ENCODE data around the gene DNAI1.

The DNAI1 gene

DNA sequence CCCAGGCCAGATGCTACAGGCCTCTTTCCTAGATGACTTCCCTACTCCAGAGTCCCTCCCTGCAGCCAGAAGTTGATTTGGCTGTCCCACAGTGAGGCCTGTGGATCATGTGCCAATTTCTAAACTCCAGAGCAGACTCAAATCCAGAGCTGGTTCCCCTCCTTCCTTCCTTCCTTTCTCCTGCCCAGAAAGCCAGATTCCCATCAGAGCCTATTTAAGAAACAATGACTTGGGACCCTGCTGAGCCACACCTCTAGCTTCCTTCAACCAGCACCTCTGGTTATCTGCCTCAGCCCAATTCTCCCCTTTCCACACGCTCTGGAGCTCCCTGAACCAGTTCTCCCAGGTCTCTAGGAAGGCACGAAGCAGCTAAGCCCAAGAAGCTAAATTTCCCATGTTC is 7.5 kb upstream of the DNAI1 start:
- H3K4me3 ChIP-seq (ENCODE audit: low read length) = no peak overlapping the region
- DNase-seq (ENCODE audit: low read depth) = no peak
- TF ChIP-seq, protein P1, sequence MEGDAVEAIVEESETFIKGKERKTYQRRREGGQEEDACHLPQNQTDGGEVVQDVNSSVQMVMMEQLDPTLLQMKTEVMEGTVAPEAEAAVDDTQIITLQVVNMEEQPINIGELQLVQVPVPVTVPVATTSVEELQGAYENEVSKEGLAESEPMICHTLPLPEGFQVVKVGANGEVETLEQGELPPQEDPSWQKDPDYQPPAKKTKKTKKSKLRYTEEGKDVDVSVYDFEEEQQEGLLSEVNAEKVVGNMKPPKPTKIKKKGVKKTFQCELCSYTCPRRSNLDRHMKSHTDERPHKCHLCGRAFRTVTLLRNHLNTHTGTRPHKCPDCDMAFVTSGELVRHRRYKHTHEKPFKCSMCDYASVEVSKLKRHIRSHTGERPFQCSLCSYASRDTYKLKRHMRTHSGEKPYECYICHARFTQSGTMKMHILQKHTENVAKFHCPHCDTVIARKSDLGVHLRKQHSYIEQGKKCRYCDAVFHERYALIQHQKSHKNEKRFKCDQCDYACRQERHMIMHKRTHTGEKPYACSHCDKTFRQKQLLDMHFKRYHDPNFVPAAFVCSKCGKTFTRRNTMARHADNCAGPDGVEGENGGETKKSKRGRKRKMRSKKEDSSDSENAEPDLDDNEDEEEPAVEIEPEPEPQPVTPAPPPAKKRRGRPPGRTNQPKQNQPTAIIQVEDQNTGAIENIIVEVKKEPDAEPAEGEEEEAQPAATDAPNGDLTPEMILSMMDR (IDR thresholded peaks at IDR 0.05; ENCODE audit: insufficient read depth, low read depth, low read length, missing control alignments) = no peak

GRCh38 chr9:34451545-34451944 is 7.1 kb upstream of the DNAI1 start:
- no peak for DNase-seq (ENCODE audit: low read depth)
- TF ChIP-seq, protein P1 (IDR thresholded peaks at IDR 0.05; ENCODE audit: insufficient read depth, low read depth, low read length, missing control alignments) = no peak
- no peak overlapping the region for H3K4me3 ChIP-seq (ENCODE audit: low read length)

- TF ChIP-seq, protein P1 (IDR thresholded peaks at IDR 0.05; ENCODE audit: insufficient read depth, low read depth, low read length, missing control alignments) = no peak
- H3K4me3 ChIP-seq (ENCODE audit: low read length) = no peak overlapping the region
- no peak for DNase-seq (ENCODE audit: low read depth)
These were observed 6.0 kb upstream of the DNAI1 start for GRCh38 chr9:34452568-34452967.

GRCh38 chr9:34454571-34455065 is 4.0 kb upstream of the DNAI1 start:
- DNase-seq (ENCODE audit: low read depth) = peak; percentile 85
- H3K4me3 ChIP-seq (ENCODE audit: low read length) = no peak overlapping the region
- TF ChIP-seq, protein P1 (IDR thresholded peaks at IDR 0.05; ENCODE audit: insufficient read depth, low read depth, low read length, missing control alignments) = peak; percentile 4

DNA sequence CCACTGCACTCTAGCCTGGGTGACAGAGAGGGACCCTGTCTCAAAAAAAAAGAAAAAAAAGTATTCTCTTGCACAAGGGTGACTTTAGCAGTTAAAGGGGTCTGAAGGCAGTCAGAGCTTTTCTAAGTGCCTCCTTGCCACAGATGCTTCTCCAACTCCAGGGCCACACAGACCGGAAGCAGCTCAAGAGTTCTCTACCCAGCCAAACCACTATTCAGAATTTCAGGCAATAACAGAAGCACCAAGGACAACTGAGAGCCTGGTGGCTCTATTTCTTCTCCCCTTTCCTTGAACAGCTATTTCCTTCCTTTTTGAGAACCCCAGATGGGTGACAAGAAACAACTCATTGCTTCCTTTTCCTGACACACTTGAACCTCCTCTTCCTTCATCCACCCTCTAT is 2.5 kb upstream of the DNAI1 start:
- no peak overlapping the region for H3K4me3 ChIP-seq (ENCODE audit: low read length)
- DNase-seq (ENCODE audit: low read depth) = no peak
- TF ChIP-seq, protein P1 (IDR thresholded peaks at IDR 0.05; ENCODE audit: insufficient read depth, low read depth, low read length, missing control alignments) = no peak

GRCh38 chr9:34456746-34457145 is 1.9 kb upstream of the DNAI1 start:
- TF ChIP-seq, protein P1 (IDR thresholded peaks at IDR 0.05; ENCODE audit: insufficient read depth, low read depth, low read length, missing control alignments) = no peak
- no peak for DNase-seq (ENCODE audit: low read depth)
- peak overlapping the region; percentile 74 for H3K4me3 ChIP-seq (ENCODE audit: low read length)

GRCh38 chr9:34457266-34458012 is 1.2 kb upstream of the DNAI1 start:
- TF ChIP-seq, protein P1 (IDR thresholded peaks at IDR 0.05; ENCODE audit: insufficient read depth, low read depth, low read length, missing control alignments) = no peak
- H3K4me3 ChIP-seq (ENCODE audit: low read length) = peak overlapping the region; percentile 74
- DNase-seq (ENCODE audit: low read depth) = peak; percentile 74
